GM08714 (cell line): Measurements from ENCODE around the gene KCTD17.

Source experiments
- H3K4me3 ChIP-seq: fragments of 200-500 bp; sonication (Bioruptor generic); 2 replicates; pipeline ENCODE4 v1.5.1; 2014; ENCODE audit warnings: mild to moderate bottlenecking, low read length, inconsistent platforms
- ZNF274 ChIP-seq: IDR thresholded peaks from 2 replicates; pipeline ENCODE4 v1.6.1; 2012; ENCODE audit warnings: mild to moderate bottlenecking, low read depth, low read length

KCTD17 gene

DNA sequence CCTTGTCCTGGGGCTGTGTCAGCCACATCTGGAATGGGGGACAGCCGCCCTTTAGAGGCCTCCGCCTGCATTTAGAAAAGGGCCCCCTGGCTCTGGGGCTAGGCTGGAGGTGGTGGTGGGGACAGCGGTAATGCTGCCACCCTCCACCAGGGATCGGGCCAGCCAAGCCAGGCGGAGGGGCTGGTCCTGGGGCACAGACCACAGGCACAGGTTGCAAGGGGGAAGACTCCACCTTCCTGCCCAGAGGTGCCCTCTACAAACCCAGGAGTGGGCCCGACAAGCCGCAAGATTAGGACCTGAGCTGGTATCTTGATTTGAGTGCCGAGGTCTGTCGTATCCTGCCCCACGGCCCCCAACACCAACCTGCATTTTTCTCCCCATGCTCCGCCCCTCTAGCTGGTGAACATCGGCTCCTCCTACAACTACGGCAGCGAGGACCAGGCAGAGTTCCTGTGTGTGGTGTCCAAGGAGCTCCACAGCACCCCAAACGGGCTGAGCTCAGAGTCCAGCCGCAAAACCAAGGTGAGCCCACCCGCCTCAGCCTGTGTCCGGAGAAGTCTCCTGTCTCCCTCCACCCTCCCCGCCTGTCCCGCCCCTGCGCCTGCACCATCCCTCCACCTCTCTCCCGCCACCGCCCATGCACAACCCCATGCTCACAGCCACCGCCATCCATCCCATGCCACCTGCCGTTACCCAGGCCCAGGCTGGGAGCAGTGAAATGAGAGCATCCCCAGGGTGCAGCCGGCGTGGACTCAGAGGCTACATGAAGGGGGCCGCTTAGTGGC, 7.6 kb downstream of the KCTD17 start:
- no peak for TF ChIP-seq ZNF274
- H3K4me3 ChIP-seq = no peak overlapping the region

DNA sequence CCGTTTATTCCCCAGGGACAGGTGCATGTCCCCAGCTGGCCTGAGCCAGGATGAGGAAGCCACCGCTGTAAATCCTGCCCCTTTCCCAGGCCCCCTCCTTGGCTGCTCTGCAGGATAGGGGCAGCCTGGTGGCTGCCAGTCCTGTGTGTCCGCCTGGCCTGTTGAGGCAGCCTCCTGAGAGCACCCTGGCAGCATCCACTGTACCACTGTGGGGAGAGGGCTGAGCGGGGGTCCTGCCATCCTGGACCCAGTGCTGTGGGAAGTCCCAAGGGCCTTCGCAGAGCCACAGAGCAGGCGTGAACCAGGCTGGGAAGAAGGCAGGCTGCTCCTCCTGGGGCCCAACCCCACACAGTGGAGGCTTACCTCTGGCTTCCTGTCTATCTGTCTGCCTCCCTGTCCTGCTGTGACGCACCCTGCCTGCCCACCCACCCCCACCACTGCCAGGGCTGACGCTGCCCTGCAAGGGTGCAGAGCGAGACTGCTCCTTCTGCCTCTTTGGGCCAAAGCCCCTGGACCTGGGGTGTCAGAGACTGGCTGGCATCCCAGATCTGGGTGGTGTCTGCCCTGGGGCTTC, 8.4 kb downstream of the KCTD17 start:
- H3K4me3 ChIP-seq = no peak overlapping the region
- TF ChIP-seq ZNF274 = no peak

DNA sequence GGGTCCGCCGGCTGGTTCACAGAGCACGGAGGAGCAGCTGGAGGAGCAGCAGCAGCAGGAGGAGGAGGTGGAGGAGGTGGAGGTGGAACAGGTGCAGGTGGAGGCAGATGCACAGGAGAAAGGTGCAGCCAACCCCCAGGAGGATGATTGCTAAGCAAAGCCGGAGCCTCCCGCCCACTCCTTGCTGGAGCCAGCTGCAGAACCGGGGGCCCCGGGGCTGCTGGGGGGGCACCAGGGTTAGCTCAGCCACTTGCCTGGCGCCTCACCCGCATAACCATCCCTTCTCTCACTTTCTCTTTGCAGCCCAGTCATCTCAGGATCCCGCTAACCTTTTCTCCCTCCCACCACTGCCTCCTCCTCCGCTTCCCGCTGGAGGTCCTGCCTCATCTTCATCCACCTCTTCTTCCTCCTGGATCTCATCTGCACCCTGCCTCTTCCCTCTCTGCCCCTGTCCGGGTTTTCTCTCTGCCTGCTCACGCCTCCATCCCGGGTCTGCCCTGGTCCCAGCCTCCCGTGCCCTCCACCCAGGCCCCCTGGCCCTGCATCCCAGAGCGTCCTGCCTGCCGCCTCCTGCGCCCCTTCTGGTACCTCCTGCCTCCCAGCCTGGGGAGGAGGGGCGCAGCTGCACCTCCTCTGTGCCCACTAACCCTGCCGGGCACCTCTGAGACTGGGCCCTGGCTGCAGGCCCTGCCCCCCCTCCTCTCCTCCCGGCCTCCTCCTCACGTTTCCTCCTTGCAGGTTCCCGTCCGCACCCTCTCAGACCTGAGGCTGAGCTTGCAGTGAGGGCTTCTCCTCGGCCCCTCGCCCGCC, 9.5 kb downstream of the KCTD17 start:
- H3K4me3 ChIP-seq = no peak overlapping the region
- no peak for TF ChIP-seq ZNF274

DNA sequence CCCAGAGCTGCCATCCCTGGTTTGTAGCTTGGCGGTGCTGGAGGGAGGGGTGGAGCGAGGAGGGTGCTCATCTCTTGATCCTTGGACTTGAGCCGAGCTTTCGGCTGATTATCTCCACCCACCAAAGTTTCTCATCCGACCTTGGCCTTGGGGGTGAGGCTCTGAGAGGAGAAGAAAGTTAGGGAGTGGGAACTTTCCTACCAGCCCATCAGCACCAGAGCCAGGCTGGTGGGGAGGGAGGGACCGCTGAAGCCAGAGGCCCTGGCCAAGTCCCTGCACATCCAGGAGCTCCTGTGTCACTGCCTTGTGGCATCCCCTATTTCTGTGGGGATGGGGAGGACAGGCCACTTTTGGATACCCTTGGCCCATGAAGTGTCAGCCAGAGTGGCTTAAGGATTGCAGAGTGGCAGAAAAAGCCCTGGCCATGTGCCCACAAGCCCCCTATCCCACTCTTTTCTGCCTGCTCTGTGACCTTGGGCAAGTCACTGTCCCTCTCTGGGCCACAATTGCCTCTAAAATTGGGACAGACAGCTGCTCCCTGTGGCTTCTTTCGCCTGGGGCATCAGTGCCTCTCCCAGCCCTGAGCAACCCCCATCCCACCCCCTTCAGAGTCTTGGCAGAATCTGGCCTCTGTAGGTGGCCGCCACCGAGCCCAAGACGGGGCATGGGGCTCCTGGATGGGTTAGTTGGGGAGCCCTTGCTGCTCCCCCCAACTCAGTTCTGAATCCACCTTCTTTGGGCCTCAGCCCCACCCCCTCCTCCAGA, 10.3 kb downstream of the KCTD17 start:
- H3K4me3 ChIP-seq = no peak overlapping the region
- no peak for TF ChIP-seq ZNF274

DNA sequence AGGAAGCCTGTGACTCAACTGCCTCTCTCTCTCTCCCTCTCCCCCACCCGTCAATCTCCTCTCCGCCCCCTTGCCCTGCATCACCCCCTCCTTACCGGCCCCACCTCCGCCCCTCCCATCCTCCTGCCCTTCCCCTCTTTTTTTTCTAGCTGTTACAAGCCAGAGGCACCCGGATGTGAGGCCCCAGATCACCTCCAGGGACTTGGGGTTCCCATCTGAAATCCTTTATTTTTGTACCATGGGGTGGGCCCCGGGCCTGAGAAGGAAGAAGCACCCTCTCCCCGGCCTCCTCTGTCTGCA, 10.8 kb downstream of the KCTD17 start:
- no peak for TF ChIP-seq ZNF274
- no peak overlapping the region for H3K4me3 ChIP-seq

DNA sequence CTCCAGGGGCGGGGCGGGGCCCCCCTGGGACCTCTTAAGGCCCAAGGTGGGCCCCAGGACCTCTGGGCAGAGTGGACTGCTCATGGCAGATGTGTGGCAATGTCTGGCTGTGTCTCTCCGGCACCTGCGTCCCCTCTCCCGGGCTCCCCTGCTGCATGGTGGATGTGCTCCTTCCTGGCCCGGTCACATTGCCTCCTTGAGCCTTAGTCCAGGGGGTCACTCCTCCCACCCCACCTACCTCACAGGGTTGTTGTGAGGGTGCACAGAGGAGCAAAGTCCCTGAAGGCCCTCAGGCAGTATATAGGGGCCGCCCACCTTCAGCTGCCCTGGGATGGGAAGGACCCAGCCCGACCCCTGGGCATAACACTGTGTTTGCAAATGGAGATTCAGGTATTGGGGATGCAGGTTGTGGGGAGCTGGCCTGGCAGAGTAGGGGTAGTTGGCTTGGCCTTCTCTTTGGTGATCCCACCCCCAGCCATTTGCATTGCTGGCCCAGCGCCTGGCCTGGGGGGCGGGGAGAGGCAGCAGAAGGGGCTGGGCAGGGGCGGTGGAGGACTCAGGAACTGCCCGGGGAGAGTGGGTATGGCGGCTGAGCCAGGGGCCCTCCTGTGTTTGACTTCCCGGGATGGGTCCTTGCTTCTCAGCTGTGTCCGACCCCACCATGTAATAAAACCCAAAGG, 11.3 kb downstream of the KCTD17 start:
- no peak for TF ChIP-seq ZNF274
- H3K4me3 ChIP-seq = no peak overlapping the region

DNA sequence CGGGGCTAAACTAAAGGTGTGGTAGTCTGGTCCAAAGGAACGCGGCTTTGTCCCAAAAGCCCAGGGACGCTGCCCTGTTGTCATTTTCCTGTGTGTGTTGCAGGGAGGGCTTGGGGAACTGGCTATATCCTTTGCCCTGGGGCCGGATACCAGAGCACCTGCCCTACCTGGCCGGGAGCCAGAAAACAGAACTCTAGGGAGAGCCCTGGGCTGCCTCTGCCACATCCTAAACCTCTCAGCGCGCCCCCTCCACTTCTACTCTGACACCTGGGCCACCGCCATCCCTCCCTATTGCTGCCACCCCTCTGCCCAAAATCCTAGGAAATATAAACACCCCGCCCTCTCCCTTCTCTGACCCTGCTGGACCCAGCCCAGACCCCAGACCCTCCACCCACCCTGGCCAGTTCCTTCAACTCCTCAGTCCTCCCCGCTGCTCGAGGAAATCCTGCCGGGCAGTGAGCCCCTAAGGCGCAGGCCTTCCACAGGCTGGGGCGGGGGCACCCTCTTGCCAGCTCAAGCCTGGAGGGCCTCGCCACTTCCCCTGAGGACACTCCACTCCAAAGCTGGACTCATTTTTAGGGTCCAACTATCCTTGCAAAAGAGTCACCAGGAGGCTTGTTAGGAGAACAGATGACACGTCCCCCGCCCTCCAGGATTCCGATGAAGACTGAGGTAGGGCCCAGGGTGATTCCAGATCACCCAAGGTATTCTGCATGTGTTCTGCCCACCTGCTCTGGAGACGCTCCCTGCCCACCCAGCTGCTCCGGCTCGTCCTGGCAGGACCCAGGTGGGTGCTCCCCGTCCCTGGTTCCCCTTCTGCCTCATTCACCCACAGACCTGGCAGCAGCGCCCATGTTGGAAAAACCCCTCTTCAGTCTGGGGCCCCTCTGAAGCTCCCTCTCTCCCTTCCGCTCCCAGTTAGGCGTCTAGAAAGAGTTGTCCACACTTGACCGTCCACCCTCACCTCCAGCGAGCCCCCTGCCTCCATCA, 12.2 kb downstream of the KCTD17 start:
- TF ChIP-seq ZNF274 = no peak
- no peak overlapping the region for H3K4me3 ChIP-seq

DNA sequence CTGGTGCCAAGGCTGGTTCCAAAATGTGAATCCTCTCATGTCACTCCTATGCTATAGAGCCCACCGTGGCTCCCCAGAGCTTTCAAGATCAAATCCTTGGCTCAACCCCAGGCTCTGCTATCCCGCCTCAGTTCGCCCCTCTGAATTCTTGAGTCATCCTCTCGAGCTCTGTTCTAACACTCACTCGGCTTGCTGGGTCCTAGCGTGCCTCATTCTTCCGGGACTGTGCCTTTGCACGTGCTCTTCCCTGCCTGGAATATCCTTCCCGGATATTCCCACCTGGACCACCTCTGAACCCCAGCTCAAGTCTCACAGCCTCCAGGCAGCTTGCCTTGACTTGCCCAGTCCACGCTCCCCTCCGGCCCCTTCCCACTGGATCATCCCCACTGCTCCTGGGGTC, 13.0 kb downstream of the KCTD17 start:
- no peak overlapping the region for H3K4me3 ChIP-seq
- no peak for TF ChIP-seq ZNF274

DNA sequence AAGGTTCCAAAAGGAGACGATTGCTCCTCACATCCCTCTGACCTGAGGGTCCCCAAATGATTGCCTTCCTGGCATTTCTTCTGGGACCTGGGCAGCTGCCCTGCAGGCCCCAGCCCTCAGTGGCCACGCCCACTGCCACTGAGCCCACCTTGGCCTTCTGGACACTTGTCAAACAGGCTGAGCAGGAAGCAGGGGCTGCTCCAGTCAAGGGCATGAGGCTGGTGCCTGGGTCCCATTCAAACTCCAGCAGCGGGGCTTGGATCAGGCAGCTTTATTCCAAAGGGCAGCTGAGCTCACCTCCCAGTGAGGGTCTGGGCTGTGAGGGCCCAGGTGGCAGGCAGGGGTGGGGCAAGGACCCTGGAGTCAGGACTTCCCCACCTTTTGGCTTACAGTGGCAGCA, 13.6 kb downstream of the KCTD17 start:
- no peak for TF ChIP-seq ZNF274
- no peak overlapping the region for H3K4me3 ChIP-seq

DNA sequence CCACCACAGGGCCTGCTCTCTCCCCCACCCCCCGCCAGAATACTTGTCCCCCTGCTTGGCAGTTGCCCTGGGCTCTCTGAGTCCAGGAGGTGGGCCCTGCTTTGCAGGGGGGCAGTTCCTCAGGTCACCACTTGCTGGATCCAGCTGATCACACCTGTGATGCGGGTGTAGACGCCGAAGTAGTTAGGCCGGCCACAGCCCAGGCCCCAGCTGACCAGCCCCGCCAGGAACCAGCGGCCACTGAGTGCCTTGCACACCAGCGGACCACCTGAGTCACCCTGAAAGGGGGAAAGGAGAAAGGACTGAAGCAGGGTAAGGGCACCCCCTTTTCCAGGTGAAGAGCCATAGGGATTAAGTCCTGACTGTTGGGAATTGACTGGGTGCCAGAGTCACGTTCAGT, 14.4 kb downstream of the KCTD17 start:
- H3K4me3 ChIP-seq = no peak overlapping the region
- TF ChIP-seq ZNF274 = no peak

DNA sequence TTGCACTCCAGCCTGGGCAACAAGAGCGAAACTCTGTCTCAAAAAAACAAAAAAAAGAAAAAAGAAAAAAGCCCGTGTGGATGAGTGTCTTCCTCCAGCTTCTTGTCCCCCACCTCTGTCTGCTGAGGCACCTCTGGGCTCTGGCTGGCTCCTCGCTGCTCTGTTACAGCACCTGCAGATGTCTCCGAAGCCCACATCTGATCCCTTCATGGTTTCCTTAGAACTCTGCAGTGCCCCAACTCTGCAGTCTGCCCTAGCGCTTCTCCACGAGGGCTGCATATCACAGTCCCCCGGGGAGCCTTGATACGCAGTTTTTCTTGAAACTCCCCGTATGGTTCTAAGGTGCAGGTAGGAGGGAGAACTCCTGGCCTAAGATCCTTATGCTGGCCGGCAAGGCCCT, 15.9 kb downstream of the KCTD17 start:
- no peak for TF ChIP-seq ZNF274

DNA sequence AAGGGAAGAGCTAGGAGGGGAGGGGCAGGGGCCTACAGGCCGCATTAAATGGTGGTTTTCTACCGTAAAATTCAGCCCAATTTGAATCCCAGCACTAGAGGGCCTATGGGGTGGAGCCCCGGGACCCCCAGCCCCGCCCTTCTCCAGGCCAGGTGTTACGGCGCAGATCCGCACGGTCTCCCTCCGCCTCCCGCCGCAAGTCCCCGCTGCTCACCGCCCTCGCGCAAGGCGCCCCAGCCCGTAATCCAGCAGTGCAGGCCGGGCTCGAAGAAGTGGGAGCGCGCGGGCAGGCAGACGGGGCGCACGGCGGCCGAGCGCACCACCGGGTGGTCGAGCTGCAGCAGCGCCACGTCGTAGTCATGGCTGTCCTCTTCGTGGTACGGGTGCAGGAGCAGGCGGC, 17.3 kb downstream of the KCTD17 start:
- TF ChIP-seq ZNF274 = no peak
- no peak overlapping the region for H3K4me3 ChIP-seq

More for the DNA sequence above, 15.9 kb downstream of the KCTD17 start:
- no peak overlapping the region for H3K4me3 ChIP-seq

DNA sequence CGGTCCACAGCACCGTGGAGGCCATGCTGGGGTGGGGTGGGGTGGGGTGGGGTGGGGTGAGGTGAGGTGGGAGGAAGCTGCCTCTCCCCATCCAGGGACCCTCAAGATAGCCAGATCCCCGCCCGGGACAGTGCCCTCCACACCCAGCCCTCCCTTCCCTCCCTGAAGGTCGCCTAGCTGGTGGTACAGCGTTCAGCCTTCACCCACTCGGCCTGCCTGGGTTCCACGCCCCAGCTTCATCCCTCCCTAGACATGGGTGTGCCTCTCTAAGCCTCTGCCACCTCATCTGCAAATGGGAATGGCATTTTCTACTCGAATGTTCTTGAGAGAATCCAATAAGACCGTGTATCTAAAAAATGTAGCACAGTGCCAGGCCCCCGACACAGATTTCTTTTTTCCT, 17.8 kb downstream of the KCTD17 start:
- TF ChIP-seq ZNF274 = no peak
- H3K4me3 ChIP-seq = no peak overlapping the region

DNA sequence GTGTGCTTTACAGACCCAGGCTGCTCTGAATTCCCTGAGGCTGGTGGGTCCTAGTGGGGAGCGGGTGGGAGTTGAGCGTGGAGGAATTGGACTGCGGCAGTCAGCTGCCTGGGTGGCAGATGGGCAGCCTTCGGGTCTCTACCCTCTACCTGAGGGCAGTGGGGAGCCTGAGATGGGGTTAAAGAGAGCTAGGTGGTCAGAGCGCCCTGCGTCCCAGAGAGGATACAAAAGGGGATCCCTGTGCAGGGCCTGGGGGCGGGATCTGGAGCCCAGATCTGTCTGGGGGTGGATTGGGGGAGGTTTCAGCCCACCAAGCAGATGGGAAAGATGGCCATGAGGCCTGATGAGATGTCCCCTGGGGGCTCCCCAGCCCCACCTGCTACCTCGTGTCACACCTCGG, 18.2 kb downstream of the KCTD17 start:
- H3K4me3 ChIP-seq = no peak overlapping the region
- no peak for TF ChIP-seq ZNF274
